HG03558 (cell line): ENCODE measurements around the gene PSAT1.
"Not testable (repeated sequence)": the region's sequence is repeated elsewhere in the genome, so short reads cannot be mapped to it uniquely, and the experiment has no call there.

ENCODE experiments used
- ATAC-seq: cut with Tn5 transposase; IDR thresholded peaks from one replicate; pipeline ENCODE4 v1.9.1; 2021; ENCODE audit warnings: moderate number of reproducible peaks; ENCODE audit not compliant: unreplicated experiment; ENCODE audit errors: extremely low read depth

The PSAT1 gene

GRCh38 chr9:78296893-78297671 lies at the start of gene PSAT1:
TSS of gene PSAT1 (plus strand) at chr9:78297125. CDS start at chr9:78297211, 86 bp downstream.
- peak; percentile 96 for ATAC-seq

GRCh38 chr9:78248635-78249034 lies 48.3 kb upstream of the PSAT1 start:
- no peak for ATAC-seq

- no peak for ATAC-seq
Observed at GRCh38 chr9:78249542-78249941, 47.4 kb upstream of the PSAT1 start.

GRCh38 chr9:78252616-78253015 lies 44.3 kb upstream of the PSAT1 start:
- no peak for ATAC-seq

GRCh38 chr9:78253285-78253684 lies 43.6 kb upstream of the PSAT1 start:
- no peak for ATAC-seq

GRCh38 chr9:78261403-78262001 lies 35.4 kb upstream of the PSAT1 start:
- ATAC-seq = no peak

- ATAC-seq = no peak
Observed at GRCh38 chr9:78262655-78263054, 34.3 kb upstream of the PSAT1 start.

- ATAC-seq = no peak
Observed at GRCh38 chr9:78267889-78268288, 29.0 kb upstream of the PSAT1 start.

- no peak for ATAC-seq
Observed at GRCh38 chr9:78269784-78270183, 27.1 kb upstream of the PSAT1 start.

- ATAC-seq = no peak
Observed at GRCh38 chr9:78272307-78272706, 24.6 kb upstream of the PSAT1 start.

- no peak for ATAC-seq
Observed at GRCh38 chr9:78273761-78274160, 23.2 kb upstream of the PSAT1 start.

- no peak for ATAC-seq
Observed at GRCh38 chr9:78278177-78278777, 18.6 kb upstream of the PSAT1 start.

GRCh38 chr9:78278801-78279200 lies 18.1 kb upstream of the PSAT1 start:
- ATAC-seq = no peak

- ATAC-seq = no peak
Observed at GRCh38 chr9:78280982-78281668, 15.8 kb upstream of the PSAT1 start.

- not testable (repeated sequence) for ATAC-seq
Observed at GRCh38 chr9:78284181-78284580, 12.7 kb upstream of the PSAT1 start.

GRCh38 chr9:78286125-78286524 lies 10.8 kb upstream of the PSAT1 start:
- ATAC-seq = no peak

GRCh38 chr9:78286946-78287388 lies 10.0 kb upstream of the PSAT1 start:
- ATAC-seq = no peak

GRCh38 chr9:78288214-78288892 lies 8.6 kb upstream of the PSAT1 start:
- no peak for ATAC-seq

GRCh38 chr9:78289474-78289873 lies 7.5 kb upstream of the PSAT1 start:
- no peak for ATAC-seq

- ATAC-seq = no peak
Observed at GRCh38 chr9:78291240-78291925, 5.5 kb upstream of the PSAT1 start.
